ENCODE results near the gene ERICH6.

Gene ERICH6

DNA sequence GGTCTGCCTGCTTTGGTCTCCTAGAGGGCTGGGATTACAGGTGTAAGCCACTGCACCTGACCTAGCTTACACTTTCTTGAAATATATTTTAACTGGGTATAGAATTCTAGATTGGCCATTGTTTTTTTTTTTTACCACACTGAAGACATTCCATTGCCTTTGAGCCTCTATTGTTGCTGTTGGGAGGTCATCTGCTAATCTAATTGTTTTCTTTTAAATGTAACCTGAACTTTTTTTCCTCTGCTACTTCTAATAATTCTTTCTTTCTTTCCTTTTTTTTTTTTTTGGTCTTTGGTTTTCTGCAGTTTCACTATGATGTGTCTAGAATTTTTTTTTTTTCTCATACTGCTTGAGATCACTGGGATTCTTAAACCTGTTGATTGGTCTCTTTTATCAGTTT, 28.1 kb downstream of the ERICH6 start:
- no peak for TF ChIP-seq OSR1 (CRISPR knock-in tag; IDR thresholded peaks at IDR 0.05)
- TF ChIP-seq ZNF565 (CRISPR knock-in tag; conservative IDR thresholded peaks at IDR 0.05; ENCODE audit: low read depth): no peak
- no peak for TF ChIP-seq CSRNP3 (CRISPR knock-in tag; IDR thresholded peaks at IDR 0.05)
- TF ChIP-seq, protein P1, sequence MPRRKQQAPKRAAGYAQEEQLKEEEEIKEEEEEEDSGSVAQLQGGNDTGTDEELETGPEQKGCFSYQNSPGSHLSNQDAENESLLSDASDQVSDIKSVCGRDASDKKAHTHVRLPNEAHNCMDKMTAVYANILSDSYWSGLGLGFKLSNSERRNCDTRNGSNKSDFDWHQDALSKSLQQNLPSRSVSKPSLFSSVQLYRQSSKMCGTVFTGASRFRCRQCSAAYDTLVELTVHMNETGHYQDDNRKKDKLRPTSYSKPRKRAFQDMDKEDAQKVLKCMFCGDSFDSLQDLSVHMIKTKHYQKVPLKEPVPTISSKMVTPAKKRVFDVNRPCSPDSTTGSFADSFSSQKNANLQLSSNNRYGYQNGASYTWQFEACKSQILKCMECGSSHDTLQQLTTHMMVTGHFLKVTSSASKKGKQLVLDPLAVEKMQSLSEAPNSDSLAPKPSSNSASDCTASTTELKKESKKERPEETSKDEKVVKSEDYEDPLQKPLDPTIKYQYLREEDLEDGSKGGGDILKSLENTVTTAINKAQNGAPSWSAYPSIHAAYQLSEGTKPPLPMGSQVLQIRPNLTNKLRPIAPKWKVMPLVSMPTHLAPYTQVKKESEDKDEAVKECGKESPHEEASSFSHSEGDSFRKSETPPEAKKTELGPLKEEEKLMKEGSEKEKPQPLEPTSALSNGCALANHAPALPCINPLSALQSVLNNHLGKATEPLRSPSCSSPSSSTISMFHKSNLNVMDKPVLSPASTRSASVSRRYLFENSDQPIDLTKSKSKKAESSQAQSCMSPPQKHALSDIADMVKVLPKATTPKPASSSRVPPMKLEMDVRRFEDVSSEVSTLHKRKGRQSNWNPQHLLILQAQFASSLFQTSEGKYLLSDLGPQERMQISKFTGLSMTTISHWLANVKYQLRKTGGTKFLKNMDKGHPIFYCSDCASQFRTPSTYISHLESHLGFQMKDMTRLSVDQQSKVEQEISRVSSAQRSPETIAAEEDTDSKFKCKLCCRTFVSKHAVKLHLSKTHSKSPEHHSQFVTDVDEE (CRISPR knock-in tag; IDR thresholded peaks at IDR 0.05): no peak
- TF ChIP-seq CSDC2 (CRISPR knock-in tag; IDR thresholded peaks at IDR 0.05): no peak
- TF ChIP-seq ZNF8 (CRISPR knock-in tag; IDR thresholded peaks at IDR 0.05): no peak
- no peak for TF ChIP-seq POU6F1 (CRISPR knock-in tag; IDR thresholded peaks at IDR 0.05; ENCODE audit: borderline replicate concordance, low read depth)
- no peak for TF ChIP-seq ZFP3 (CRISPR knock-in tag; IDR thresholded peaks at IDR 0.05)
- TF ChIP-seq ESRRG (CRISPR knock-in tag; IDR thresholded peaks at IDR 0.05): no peak
- TF ChIP-seq TOX (CRISPR knock-in tag; IDR thresholded peaks at IDR 0.05; ENCODE audit: borderline replicate concordance): no peak
- no peak for TF ChIP-seq GLIS3 (CRISPR knock-in tag; IDR thresholded peaks at IDR 0.05)
- TF ChIP-seq ISL1 (CRISPR knock-in tag; IDR thresholded peaks at IDR 0.05): no peak
- no peak for ATAC-seq

- TF ChIP-seq ZFP3 (CRISPR knock-in tag; IDR thresholded peaks at IDR 0.05): no peak
- no peak for TF ChIP-seq TCF4 (CRISPR knock-in tag; IDR thresholded peaks at IDR 0.05; ENCODE audit: borderline replicate concordance)
- no peak for TF ChIP-seq ZNF565 (CRISPR knock-in tag; conservative IDR thresholded peaks at IDR 0.05; ENCODE audit: low read depth)
- no peak for TF ChIP-seq CREB5 (CRISPR knock-in tag; IDR thresholded peaks at IDR 0.05; ENCODE audit: low read depth)
- no peak for TF ChIP-seq POU6F1 (CRISPR knock-in tag; IDR thresholded peaks at IDR 0.05; ENCODE audit: borderline replicate concordance, low read depth)
- no peak for ATAC-seq
Measured at GRCh38 chr3:150673966-150674365, 29.8 kb downstream of the ERICH6 start.

GRCh38 chr3:150666167-150666566, 37.6 kb downstream of the ERICH6 start:
- no peak for ATAC-seq
- no peak for TF ChIP-seq ESRRG (CRISPR knock-in tag; IDR thresholded peaks at IDR 0.05)
- no peak for TF ChIP-seq ZFP3 (CRISPR knock-in tag; IDR thresholded peaks at IDR 0.05)
- no peak for TF ChIP-seq ISL1 (CRISPR knock-in tag; IDR thresholded peaks at IDR 0.05)
- TF ChIP-seq CSDC2 (CRISPR knock-in tag; IDR thresholded peaks at IDR 0.05): no peak
- TF ChIP-seq, protein P2, sequence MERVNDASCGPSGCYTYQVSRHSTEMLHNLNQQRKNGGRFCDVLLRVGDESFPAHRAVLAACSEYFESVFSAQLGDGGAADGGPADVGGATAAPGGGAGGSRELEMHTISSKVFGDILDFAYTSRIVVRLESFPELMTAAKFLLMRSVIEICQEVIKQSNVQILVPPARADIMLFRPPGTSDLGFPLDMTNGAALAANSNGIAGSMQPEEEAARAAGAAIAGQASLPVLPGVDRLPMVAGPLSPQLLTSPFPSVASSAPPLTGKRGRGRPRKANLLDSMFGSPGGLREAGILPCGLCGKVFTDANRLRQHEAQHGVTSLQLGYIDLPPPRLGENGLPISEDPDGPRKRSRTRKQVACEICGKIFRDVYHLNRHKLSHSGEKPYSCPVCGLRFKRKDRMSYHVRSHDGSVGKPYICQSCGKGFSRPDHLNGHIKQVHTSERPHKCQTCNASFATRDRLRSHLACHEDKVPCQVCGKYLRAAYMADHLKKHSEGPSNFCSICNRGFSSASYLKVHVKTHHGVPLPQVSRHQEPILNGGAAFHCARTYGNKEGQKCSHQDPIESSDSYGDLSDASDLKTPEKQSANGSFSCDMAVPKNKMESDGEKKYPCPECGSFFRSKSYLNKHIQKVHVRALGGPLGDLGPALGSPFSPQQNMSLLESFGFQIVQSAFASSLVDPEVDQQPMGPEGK (CRISPR knock-in tag; IDR thresholded peaks at IDR 0.05; ENCODE audit: borderline replicate concordance): no peak
- TF ChIP-seq ZC3H10 (CRISPR knock-in tag; IDR thresholded peaks at IDR 0.05): no peak
- TF ChIP-seq ZFP30 (CRISPR knock-in tag; IDR thresholded peaks at IDR 0.05): no peak
- TF ChIP-seq ZNF565 (CRISPR knock-in tag; conservative IDR thresholded peaks at IDR 0.05; ENCODE audit: low read depth): no peak
- TF ChIP-seq CSRNP3 (CRISPR knock-in tag; IDR thresholded peaks at IDR 0.05): no peak
- no peak for TF ChIP-seq SNAI2 (CRISPR knock-in tag; IDR thresholded peaks at IDR 0.05)
- TF ChIP-seq TCF4 (CRISPR knock-in tag; IDR thresholded peaks at IDR 0.05; ENCODE audit: borderline replicate concordance): no peak
- no peak for TF ChIP-seq GLIS3 (CRISPR knock-in tag; IDR thresholded peaks at IDR 0.05)
- TF ChIP-seq, protein P1 (CRISPR knock-in tag; IDR thresholded peaks at IDR 0.05): no peak

Data from SK-N-SH treated with all-trans-retinoic acid at 6 μM for 48 hours (cell line).